PC-3 (cell line): ENCODE measurements around the gene AKAP5.

Experiments
- CTCF ChIP-seq: fragments of 300-600 bp; sonication (generic); conservative IDR thresholded peaks from 2 replicates; pipeline ENCODE4 v1.5.1; 2017; ENCODE audit warnings: antibody characterized with exemption, low read depth, mild to moderate bottlenecking, low read length
- EZH2 ChIP-seq: fragments of 300-600 bp; sonication (generic); IDR thresholded peaks from one replicate; pipeline ENCODE4 v1.6.1; 2017; ENCODE audit warnings: antibody characterized with exemption, mild to moderate bottlenecking, low read length; ENCODE audit not compliant: unreplicated experiment

DNA sequence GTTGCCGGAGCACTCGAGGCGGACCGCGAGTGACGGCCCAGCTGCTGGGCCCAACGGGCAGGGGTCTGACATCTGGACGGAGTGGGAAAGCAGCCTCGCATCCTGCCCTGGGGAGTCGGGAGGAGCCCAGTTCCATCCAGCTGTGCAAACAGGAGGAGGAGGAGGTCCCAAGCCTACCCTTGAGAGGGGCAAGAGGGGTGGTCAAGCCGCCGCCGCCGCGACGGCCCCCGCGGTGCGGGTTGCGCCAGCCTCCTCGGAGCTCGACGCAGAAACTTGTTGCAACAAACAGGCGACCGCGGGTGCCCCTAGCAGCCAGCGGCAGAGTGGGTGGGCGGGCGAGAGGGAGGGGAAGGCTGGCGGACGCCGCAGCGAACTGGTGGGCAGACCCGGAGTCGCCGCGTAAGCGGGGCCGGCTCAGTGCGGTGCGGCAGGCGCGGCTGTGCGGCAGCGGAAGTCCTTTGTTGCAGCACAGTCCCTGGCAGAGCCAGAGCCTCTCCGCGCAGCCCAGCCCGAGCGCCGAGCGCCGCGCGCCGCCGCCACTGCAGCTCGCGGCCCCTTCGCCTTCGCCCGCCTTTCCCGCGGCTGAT lies 39.1 kb downstream of the AKAP5 start, which contains the start of gene ZBTB1:
- TF ChIP-seq CTCF (no peak), EZH2 (no peak)
